HG02870 (cell line): ENCODE data around the gene ART3.

Source experiments
- ATAC-seq: cut with Tn5 transposase; IDR thresholded peaks from one replicate; pipeline ENCODE4 v1.9.1; 2021; ENCODE audit warnings: mild to moderate bottlenecking, moderate library complexity; ENCODE audit not compliant: unreplicated experiment

ART3 gene

GRCh38 chr4:76144546-76144945 is 70.0 kb downstream of the ART3 start:
- no peak for ATAC-seq

- ATAC-seq = peak; percentile 43
These were observed 73.1 kb downstream of the ART3 start for GRCh38 chr4:76147454-76148141.

- peak; percentile 99 for ATAC-seq
These were observed 73.8 kb downstream of the ART3 start, which contains the start of gene NUP54 for GRCh38 chr4:76148142-76148865. NUP54 (minus strand) TSS chr4:76148397; CDS start chr4:76148374, 23 bp downstream.

- ATAC-seq = no peak
These were observed 78.8 kb downstream of the ART3 start for GRCh38 chr4:76153356-76153755.

GRCh38 chr4:76155979-76156378 is 81.5 kb downstream of the ART3 start:
- no peak for ATAC-seq

- no peak for ATAC-seq
These were observed 82.1 kb downstream of the ART3 start for GRCh38 chr4:76156635-76157034.

GRCh38 chr4:76160355-76160754 is 85.8 kb downstream of the ART3 start:
- no peak for ATAC-seq
